WTC11 (cell line): Measurements from ENCODE around the gene C6orf120.

Source experiments
- CREM ChIP-seq: sonication (generic); formaldehyde crosslinking; IDR thresholded peaks from 2 replicates; pipeline ENCODE4 v1.8.1; 2022; ENCODE audit warnings: mild to moderate bottlenecking, missing genetic modification reagents, moderate library complexity
- FOXP1 ChIP-seq: sonication (generic); formaldehyde crosslinking; IDR thresholded peaks from 2 replicates; pipeline ENCODE4 v1.8.0; 2022; ENCODE audit warnings: missing genetic modification reagents, mild to moderate bottlenecking, moderate library complexity, borderline replicate concordance
- RELA ChIP-seq: sonication (generic); formaldehyde crosslinking; IDR thresholded peaks from 2 replicates; pipeline ENCODE4 v1.8.1; 2022; ENCODE audit warnings: missing genetic modification reagents, mild to moderate bottlenecking, borderline replicate concordance
- SMAD4 ChIP-seq: sonication (generic); formaldehyde crosslinking; IDR thresholded peaks from 2 replicates; pipeline ENCODE4 v1.8.0; 2022; ENCODE audit warnings: mild to moderate bottlenecking, missing genetic modification reagents
- TF ChIP-seq, protein P1 (sequence below): sonication (generic); formaldehyde crosslinking; IDR thresholded peaks from 2 replicates; pipeline ENCODE4 v1.8.1; 2023; ENCODE audit warnings: mild to moderate bottlenecking, missing genetic modification reagents
- TF ChIP-seq, protein P2 (sequence below): sonication (generic); formaldehyde crosslinking; IDR thresholded peaks from 2 replicates; pipeline ENCODE4 v1.8.1; 2023; ENCODE audit warnings: mild to moderate bottlenecking, moderate library complexity, missing genetic modification reagents
- TF ChIP-seq, protein P3 (sequence below): fragments of 200-600 bp; IDR thresholded peaks from 2 replicates; pipeline ENCODE4 v1.8.0; 2022; ENCODE audit warnings: antibody characterized with exemption
- TF ChIP-seq, protein P4 (sequence below): sonication (generic); formaldehyde crosslinking; IDR thresholded peaks from 2 replicates; pipeline ENCODE4 v1.8.1; 2023; ENCODE audit warnings: mild to moderate bottlenecking, missing genetic modification reagents
- TF ChIP-seq, protein P5 (sequence below): fragments of 250-450 bp; sonication (Bioruptor Pico); IDR thresholded peaks from 2 replicates; pipeline ENCODE4 v2.1.2; 2022; ENCODE audit warnings: mild to moderate bottlenecking, moderate library complexity

DNA sequence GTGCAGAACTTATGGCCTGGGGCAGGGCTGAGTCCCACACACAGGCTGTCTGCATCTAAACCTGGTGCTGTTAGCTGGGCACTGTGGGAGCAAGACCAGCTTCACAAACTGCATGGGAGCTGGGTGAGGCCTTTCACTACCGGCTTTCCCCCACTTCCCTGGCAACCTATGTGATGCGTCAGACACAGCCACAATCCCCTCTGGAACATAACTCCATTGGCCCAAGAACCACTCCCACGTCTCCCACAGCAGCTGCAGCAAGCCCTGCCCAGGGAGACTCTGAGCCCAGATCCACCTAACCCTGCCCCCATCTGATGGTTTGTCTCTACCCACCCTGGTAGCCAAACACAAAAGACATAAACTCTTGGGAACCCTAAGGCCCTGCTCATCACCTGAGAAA is 9.4 kb upstream of the C6orf120 start:
- no peak for TF ChIP-seq CREM (CRISPR knock-in tag)
- TF ChIP-seq FOXP1 (CRISPR knock-in tag): no peak
- TF ChIP-seq, protein P1, sequence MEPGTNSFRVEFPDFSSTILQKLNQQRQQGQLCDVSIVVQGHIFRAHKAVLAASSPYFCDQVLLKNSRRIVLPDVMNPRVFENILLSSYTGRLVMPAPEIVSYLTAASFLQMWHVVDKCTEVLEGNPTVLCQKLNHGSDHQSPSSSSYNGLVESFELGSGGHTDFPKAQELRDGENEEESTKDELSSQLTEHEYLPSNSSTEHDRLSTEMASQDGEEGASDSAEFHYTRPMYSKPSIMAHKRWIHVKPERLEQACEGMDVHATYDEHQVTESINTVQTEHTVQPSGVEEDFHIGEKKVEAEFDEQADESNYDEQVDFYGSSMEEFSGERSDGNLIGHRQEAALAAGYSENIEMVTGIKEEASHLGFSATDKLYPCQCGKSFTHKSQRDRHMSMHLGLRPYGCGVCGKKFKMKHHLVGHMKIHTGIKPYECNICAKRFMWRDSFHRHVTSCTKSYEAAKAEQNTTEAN (CRISPR knock-in tag): no peak
- TF ChIP-seq, protein P2, sequence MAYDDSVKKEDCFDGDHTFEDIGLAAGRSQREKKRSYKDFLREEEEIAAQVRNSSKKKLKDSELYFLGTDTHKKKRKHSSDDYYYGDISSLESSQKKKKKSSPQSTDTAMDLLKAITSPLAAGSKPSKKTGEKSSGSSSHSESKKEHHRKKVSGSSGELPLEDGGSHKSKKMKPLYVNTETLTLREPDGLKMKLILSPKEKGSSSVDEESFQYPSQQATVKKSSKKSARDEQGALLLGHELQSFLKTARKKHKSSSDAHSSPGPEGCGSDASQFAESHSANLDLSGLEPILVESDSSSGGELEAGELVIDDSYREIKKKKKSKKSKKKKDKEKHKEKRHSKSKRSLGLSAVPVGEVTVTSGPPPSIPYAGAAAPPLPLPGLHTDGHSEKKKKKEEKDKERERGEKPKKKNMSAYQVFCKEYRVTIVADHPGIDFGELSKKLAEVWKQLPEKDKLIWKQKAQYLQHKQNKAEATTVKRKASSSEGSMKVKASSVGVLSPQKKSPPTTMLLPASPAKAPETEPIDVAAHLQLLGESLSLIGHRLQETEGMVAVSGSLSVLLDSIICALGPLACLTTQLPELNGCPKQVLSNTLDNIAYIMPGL: no peak
- TF ChIP-seq, protein P3, sequence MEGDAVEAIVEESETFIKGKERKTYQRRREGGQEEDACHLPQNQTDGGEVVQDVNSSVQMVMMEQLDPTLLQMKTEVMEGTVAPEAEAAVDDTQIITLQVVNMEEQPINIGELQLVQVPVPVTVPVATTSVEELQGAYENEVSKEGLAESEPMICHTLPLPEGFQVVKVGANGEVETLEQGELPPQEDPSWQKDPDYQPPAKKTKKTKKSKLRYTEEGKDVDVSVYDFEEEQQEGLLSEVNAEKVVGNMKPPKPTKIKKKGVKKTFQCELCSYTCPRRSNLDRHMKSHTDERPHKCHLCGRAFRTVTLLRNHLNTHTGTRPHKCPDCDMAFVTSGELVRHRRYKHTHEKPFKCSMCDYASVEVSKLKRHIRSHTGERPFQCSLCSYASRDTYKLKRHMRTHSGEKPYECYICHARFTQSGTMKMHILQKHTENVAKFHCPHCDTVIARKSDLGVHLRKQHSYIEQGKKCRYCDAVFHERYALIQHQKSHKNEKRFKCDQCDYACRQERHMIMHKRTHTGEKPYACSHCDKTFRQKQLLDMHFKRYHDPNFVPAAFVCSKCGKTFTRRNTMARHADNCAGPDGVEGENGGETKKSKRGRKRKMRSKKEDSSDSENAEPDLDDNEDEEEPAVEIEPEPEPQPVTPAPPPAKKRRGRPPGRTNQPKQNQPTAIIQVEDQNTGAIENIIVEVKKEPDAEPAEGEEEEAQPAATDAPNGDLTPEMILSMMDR: no peak
- TF ChIP-seq RELA: no peak
- TF ChIP-seq, protein P4, sequence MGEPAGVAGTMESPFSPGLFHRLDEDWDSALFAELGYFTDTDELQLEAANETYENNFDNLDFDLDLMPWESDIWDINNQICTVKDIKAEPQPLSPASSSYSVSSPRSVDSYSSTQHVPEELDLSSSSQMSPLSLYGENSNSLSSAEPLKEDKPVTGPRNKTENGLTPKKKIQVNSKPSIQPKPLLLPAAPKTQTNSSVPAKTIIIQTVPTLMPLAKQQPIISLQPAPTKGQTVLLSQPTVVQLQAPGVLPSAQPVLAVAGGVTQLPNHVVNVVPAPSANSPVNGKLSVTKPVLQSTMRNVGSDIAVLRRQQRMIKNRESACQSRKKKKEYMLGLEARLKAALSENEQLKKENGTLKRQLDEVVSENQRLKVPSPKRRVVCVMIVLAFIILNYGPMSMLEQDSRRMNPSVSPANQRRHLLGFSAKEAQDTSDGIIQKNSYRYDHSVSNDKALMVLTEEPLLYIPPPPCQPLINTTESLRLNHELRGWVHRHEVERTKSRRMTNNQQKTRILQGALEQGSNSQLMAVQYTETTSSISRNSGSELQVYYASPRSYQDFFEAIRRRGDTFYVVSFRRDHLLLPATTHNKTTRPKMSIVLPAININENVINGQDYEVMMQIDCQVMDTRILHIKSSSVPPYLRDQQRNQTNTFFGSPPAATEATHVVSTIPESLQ: no peak
- TF ChIP-seq, protein P5, sequence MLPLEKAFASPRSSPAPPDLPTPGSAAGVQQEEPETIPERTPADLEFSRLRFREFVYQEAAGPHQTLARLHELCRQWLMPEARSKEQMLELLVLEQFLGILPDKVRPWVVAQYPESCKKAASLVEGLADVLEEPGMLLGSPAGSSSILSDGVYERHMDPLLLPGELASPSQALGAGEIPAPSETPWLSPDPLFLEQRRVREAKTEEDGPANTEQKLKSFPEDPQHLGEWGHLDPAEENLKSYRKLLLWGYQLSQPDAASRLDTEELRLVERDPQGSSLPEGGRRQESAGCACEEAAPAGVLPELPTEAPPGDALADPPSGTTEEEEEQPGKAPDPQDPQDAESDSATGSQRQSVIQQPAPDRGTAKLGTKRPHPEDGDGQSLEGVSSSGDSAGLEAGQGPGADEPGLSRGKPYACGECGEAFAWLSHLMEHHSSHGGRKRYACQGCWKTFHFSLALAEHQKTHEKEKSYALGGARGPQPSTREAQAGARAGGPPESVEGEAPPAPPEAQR: no peak
- no peak for TF ChIP-seq SMAD4 (CRISPR knock-in tag)
